Measurements from ENCODE around the gene SDR42E2.

DNA sequence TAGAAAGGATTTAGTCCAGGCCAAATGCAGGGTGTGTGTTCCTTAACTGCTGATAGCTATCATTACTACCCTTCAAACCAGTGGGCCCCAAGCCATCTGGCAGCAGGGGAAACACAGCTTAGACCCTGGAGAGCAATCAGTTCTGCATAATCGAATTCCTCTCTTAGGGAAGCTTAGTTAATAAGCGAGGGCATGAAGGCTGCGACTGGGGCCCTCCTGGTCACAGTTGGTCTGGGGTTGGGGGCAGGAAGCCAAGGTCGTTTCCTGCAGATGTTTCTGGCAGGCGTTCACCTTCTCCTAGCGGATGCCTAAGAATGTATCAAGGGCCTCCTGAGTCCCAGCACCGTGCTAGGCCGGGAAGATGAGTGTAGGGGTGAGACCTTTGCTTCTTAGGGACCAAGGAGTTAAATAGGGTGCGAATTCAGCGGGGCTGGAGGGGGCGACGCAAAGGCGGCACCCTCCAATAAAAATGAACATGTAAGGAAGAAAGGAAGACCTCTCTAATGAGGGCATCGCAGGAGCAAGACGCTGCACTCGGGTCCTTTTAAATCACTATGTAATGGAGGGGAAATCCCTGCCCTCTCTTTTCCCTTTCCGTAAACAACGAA, 27.3 kb downstream of the SDR42E2 start:
- TF ChIP-seq, protein P1, sequence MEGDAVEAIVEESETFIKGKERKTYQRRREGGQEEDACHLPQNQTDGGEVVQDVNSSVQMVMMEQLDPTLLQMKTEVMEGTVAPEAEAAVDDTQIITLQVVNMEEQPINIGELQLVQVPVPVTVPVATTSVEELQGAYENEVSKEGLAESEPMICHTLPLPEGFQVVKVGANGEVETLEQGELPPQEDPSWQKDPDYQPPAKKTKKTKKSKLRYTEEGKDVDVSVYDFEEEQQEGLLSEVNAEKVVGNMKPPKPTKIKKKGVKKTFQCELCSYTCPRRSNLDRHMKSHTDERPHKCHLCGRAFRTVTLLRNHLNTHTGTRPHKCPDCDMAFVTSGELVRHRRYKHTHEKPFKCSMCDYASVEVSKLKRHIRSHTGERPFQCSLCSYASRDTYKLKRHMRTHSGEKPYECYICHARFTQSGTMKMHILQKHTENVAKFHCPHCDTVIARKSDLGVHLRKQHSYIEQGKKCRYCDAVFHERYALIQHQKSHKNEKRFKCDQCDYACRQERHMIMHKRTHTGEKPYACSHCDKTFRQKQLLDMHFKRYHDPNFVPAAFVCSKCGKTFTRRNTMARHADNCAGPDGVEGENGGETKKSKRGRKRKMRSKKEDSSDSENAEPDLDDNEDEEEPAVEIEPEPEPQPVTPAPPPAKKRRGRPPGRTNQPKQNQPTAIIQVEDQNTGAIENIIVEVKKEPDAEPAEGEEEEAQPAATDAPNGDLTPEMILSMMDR (conservative IDR thresholded peaks at IDR 0.05; ENCODE audit: low read length) = no peak
- TF ChIP-seq EZH2phosphoT487 (IDR thresholded peaks at IDR 0.05; ENCODE audit: borderline replicate concordance, low read depth, low read length) = no peak
